Measurements from ENCODE around the gene FOXN3.

DNA sequence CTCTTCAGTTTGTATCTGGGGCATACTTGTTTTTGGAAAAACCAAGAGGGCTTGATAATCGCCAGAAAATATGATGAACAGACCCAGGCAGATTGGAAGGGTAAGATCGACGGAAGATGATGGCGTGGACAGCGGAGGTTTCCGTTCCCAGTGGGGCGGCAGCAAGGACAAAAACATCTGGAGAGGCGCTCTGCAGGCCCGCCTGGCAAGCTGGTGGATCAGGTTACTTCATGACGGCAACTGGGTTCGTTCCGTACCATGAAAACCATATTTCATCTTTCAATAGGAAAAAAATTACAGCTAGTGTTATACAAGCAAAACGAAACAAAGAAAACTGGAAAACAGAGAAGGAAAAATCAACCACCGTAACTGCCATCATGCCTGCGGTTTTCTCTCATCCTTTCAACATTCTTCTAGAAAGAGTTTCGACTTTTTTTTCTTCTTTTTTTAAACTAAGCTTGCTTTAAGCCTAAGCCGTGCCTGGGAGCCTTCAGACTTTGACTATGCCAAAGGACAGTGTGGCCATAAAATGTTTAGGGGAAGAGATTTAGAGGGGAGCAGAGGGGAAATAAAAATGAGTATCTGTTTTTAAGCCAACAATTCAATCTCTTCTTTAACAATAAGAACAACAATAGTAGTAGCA is 210.5 kb downstream of the FOXN3 start:
- TF ChIP-seq, protein P1, sequence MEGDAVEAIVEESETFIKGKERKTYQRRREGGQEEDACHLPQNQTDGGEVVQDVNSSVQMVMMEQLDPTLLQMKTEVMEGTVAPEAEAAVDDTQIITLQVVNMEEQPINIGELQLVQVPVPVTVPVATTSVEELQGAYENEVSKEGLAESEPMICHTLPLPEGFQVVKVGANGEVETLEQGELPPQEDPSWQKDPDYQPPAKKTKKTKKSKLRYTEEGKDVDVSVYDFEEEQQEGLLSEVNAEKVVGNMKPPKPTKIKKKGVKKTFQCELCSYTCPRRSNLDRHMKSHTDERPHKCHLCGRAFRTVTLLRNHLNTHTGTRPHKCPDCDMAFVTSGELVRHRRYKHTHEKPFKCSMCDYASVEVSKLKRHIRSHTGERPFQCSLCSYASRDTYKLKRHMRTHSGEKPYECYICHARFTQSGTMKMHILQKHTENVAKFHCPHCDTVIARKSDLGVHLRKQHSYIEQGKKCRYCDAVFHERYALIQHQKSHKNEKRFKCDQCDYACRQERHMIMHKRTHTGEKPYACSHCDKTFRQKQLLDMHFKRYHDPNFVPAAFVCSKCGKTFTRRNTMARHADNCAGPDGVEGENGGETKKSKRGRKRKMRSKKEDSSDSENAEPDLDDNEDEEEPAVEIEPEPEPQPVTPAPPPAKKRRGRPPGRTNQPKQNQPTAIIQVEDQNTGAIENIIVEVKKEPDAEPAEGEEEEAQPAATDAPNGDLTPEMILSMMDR (IDR thresholded peaks at IDR 0.05), result no peak
- no peak for TF ChIP-seq POLR2A (IDR thresholded peaks at IDR 0.05)
